ENCODE data around the gene UNC5A. TPM values are rescaled to one million over a fixed set of nuclear protein-coding genes. Genes with fewer than 3 reads are reported as not detected.

Gene UNC5A
- total and polyA plus RNA-seq, 7 donors, result 0.03 to 0.25 (median 0.10) TPM; not detected in 4

GRCh38 chr5:176768174-176768970 is 42.0 kb upstream of the UNC5A start:
- Histone ChIP-seq H3K27ac (no peak overlapping the region), H3K27me3 (ENCODE audit: insufficient read depth in 3 of 3, low read length in 2 of 3) (peaks cover 0 to 23% (median 5%) of the 10 kb centered on the region in 3 donors), H3K4me1 (no peaks in the 10 kb centered on the region), H3K4me3 (no peak overlapping the region), H3K36me3 (ENCODE audit: insufficient read depth in 1 of 2, low read depth in 1 of 2) (no peaks in the 10 kb centered on the region), H3K9me3 (no peaks in the 10 kb centered on the region)
- no peak for DNase-seq
- 60 to 69% (median 61%) methylated on average over 10 of the region's 10 CpGs for WGBS, 3 donors
- no peak for ATAC-seq
- intact Hi-C loops (cut with DNase I), result no loop called here
- no peak for TF ChIP-seq CTCF (IDR thresholded peaks at IDR 0.05)

GRCh38 chr5:176769911-176770310 is 40.4 kb upstream of the UNC5A start:
- no peak overlapping the region for H3K27ac ChIP-seq
- WGBS, 3 donors, result 58 to 59% (median 58%) methylated on average over 9 of the region's 9 CpGs

GRCh38 chr5:176770431-176770830 is 39.9 kb upstream of the UNC5A start:
- Histone ChIP-seq H3K36me3 (ENCODE audit: insufficient read depth in 1 of 2, low read depth in 1 of 2) (no peaks in the 10 kb centered on the region), H3K27ac (no peak overlapping the region), H3K9me3 (no peaks in the 10 kb centered on the region), H3K4me3 (no peak overlapping the region), H3K27me3 (ENCODE audit: insufficient read depth in 3 of 3, low read length in 2 of 3) (peaks cover 0 to 34% (median 10%) of the 10 kb centered on the region in 3 donors), H3K4me1 (no peaks in the 10 kb centered on the region)
- ATAC-seq, result no peak
- no peak for DNase-seq
- no peak for TF ChIP-seq CTCF (IDR thresholded peaks at IDR 0.05)
- 91 to 93% (median 93%) methylated on average over 8 of the region's 8 CpGs for WGBS, 3 donors
- intact Hi-C loops (cut with DNase I), result no loop called here

More at GRCh38 chr5:176769911-176770310, 40.4 kb upstream of the UNC5A start:
- no peaks in the 10 kb centered on the region for H3K9me3 ChIP-seq
- no peak overlapping the region for H3K4me3 ChIP-seq
- H3K36me3 ChIP-seq (ENCODE audit: insufficient read depth in 1 of 2, low read depth in 1 of 2), result no peaks in the 10 kb centered on the region
- no peak for DNase-seq
- no peak for TF ChIP-seq CTCF (IDR thresholded peaks at IDR 0.05)
- peaks cover 0 to 29% (median 8%) of the 10 kb centered on the region in 3 donors for H3K27me3 ChIP-seq (ENCODE audit: insufficient read depth in 3 of 3, low read length in 2 of 3)
- no peaks in the 10 kb centered on the region for H3K4me1 ChIP-seq
- intact Hi-C loops (cut with DNase I), result no loop called here
- ATAC-seq, result no peak

GRCh38 chr5:176771102-176771845 is 39.1 kb upstream of the UNC5A start:
- 88 to 90% (median 89%) methylated on average over 8 of the region's 8 CpGs for WGBS, 3 donors
- intact Hi-C loops (cut with DNase I), result no loop called here

More at GRCh38 chr5:176771102-176771845, 39.1 kb upstream of the UNC5A start:
- ATAC-seq (no peak), DNase-seq (no peak)
- Histone ChIP-seq H3K4me1 (no peaks in the 10 kb centered on the region), H3K27me3 (ENCODE audit: insufficient read depth in 3 of 3, low read length in 2 of 3) (peaks cover 0 to 43% (median 8%) of the 10 kb centered on the region in 3 donors), H3K36me3 (ENCODE audit: insufficient read depth in 1 of 2, low read depth in 1 of 2) (no peaks in the 10 kb centered on the region), H3K9me3 (no peaks in the 10 kb centered on the region), H3K4me3 (no peak overlapping the region), H3K27ac (no peak overlapping the region)
- TF ChIP-seq CTCF (IDR thresholded peaks at IDR 0.05), result no peak
